ENCODE measurements around the gene DIAPH3.

DIAPH3 gene

DNA sequence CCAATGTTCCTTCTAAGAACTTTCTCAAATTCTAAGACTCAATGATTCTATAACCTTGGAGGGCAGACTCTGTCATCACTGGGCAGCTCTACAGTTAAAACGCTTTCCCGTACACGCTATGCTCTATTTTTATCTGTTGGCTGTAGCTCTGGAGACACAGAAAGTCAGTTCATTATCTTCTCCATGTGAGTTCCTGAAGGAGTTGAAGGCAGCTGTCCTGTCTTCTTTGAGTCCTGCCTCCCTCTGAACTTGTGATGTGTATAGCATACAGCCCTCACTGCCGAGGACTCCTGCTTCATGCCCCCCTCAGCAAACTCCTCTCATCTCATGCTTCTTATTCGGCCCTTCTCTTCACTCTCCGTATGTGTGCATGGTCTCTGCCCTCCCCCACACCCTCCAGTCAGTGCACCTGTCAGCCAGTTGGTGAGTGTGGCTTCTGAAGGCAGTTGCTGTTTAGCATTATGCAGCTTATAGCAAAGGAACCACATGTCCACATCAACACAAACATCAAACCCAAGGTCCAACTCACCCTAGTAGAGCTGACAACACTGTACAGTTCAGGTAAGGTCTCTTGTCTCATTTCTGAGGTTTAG lies 504.9 kb downstream of the DIAPH3 start:
- ChIA-PET POLR2A (no interaction called here), CTCF (interaction anchor here (0.7 kb wide), 1 partner anchor 388 kb away, joined by 4 read pairs; no protein-coding TSS in a partner anchor)
- H3K4me1 ChIP-seq (ENCODE audit: control insufficient read depth, insufficient read depth, low read length): no peaks in the 10 kb centered on the region
- H3K4me3 ChIP-seq (ENCODE audit: low read depth, low read length): no peak overlapping the region
- H3K9me3 ChIP-seq (ENCODE audit: control insufficient read depth, insufficient read depth, low read depth, low read length): no peaks in the 10 kb centered on the region
- TF ChIP-seq, protein P1, sequence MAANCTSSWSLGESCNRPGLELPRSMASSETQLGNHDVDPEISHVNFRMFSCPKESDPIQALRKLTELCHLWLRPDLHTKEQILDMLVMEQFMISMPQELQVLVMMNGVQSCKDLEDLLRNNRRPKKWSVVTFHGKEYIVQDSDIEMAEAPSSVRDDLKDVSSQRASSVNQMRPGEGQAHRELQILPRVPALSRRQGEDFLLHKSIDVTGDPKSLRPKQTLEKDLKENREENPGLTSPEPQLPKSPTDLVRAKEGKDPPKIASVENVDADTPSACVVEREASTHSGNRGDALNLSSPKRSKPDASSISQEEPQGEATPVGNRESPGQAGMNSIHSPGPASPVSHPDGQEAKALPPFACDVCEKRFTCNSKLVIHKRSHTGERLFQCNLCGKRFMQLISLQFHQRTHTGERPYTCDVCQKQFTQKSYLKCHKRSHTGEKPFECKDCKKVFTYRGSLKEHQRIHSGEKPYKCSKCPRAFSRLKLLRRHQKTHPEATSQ (tag by site-specific recombination; IDR thresholded peaks at IDR 0.05): no peak
- TF ChIP-seq ZFP3 (tag by site-specific recombination; IDR thresholded peaks at IDR 0.05; ENCODE audit: low read depth) (no peak), REPIN1 (tag by site-specific recombination; IDR thresholded peaks at IDR 0.05; ENCODE audit: low read depth) (no peak), ZNF514 (tag by site-specific recombination; IDR thresholded peaks at IDR 0.05) (no peak), ZNF16 (tag by site-specific recombination; IDR thresholded peaks at IDR 0.05; ENCODE audit: low read depth) (no peak), ZNF341 (tag by site-specific recombination; IDR thresholded peaks at IDR 0.05; ENCODE audit: low read depth) (no peak; the same call in 1 of the 2 replicates), ZNF132 (tag by site-specific recombination; IDR thresholded peaks at IDR 0.05; ENCODE audit: borderline replicate concordance) (no peak), ZNF2 (tag by site-specific recombination; IDR thresholded peaks at IDR 0.05) (no peak), ZSCAN16 (tag by site-specific recombination; IDR thresholded peaks at IDR 0.05) (no peak)
- TF ChIP-seq, protein P2, sequence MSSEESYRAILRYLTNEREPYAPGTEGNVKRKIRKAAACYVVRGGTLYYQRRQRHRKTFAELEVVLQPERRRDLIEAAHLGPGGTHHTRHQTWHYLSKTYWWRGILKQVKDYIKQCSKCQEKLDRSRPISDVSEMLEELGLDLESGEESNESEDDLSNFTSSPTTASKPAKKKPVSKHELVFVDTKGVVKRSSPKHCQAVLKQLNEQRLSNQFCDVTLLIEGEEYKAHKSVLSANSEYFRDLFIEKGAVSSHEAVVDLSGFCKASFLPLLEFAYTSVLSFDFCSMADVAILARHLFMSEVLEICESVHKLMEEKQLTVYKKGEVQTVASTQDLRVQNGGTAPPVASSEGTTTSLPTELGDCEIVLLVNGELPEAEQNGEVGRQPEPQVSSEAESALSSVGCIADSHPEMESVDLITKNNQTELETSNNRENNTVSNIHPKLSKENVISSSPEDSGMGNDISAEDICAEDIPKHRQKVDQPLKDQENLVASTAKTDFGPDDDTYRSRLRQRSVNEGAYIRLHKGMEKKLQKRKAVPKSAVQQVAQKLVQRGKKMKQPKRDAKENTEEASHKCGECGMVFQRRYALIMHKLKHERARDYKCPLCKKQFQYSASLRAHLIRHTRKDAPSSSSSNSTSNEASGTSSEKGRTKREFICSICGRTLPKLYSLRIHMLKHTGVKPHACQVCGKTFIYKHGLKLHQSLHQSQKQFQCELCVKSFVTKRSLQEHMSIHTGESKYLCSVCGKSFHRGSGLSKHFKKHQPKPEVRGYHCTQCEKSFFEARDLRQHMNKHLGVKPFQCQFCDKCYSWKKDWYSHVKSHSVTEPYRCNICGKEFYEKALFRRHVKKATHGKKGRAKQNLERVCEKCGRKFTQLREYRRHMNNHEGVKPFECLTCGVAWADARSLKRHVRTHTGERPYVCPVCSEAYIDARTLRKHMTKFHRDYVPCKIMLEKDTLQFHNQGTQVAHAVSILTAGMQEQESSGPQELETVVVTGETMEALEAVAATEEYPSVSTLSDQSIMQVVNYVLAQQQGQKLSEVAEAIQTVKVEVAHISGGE (tag by site-specific recombination; conservative IDR thresholded peaks at IDR 0.05; ENCODE audit: low read depth): no peak
- TF ChIP-seq, protein P3, sequence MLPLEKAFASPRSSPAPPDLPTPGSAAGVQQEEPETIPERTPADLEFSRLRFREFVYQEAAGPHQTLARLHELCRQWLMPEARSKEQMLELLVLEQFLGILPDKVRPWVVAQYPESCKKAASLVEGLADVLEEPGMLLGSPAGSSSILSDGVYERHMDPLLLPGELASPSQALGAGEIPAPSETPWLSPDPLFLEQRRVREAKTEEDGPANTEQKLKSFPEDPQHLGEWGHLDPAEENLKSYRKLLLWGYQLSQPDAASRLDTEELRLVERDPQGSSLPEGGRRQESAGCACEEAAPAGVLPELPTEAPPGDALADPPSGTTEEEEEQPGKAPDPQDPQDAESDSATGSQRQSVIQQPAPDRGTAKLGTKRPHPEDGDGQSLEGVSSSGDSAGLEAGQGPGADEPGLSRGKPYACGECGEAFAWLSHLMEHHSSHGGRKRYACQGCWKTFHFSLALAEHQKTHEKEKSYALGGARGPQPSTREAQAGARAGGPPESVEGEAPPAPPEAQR (tag by site-specific recombination; IDR thresholded peaks at IDR 0.05): no peak
- H3K36me3 ChIP-seq (ENCODE audit: control insufficient read depth in 2 of 2, insufficient read depth in 1 of 2, low read length in 2 of 2): no peaks in the 10 kb centered on the region
- H3K27ac ChIP-seq (ENCODE audit: extremely low read depth, low read depth, low read length): no peak overlapping the region

DNA sequence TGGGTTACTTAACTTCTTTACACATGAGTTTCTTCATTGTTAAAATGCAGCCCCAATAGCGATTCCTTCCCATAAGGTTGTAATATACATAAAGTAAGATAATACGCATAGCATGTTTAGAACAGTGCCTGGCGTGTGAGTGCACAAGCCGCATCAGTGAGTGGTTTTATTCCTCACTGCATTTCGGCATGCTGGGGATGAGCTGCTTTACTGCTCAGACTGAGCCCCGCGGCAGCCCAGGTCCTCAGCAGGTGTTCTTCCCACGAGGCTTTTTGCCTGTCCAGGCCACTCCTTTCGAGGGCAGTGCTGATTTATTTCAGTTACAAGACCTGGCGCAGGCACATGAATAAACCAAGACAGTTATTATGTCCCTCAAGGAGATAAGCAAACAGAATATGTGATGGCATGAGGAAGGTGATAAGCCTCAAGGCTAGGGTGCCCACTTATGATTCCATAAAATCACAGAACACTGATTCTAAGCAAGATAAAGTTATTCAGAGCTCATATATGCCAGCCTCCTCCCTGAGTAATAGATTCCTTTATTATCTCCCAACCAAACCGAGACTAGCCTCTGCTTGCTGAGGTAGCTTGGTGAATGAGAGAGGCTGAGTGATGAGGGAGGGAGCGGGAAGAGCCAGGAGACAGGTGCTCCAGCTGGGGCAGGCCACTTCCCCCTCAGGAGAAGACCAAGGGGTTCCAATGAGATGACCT lies 505.5 kb downstream of the DIAPH3 start:
- Histone ChIP-seq H3K27ac (ENCODE audit: extremely low read depth, low read depth, low read length) (no peak overlapping the region), H3K4me3 (ENCODE audit: low read depth, low read length) (no peak overlapping the region), H3K4me1 (ENCODE audit: control insufficient read depth, insufficient read depth, low read length) (no peaks in the 10 kb centered on the region), H3K9me3 (ENCODE audit: control insufficient read depth, insufficient read depth, low read depth, low read length) (no peaks in the 10 kb centered on the region), H3K36me3 (ENCODE audit: control insufficient read depth in 2 of 2, insufficient read depth in 1 of 2, low read length in 2 of 2) (no peaks in the 10 kb centered on the region)
- ChIA-PET POLR2A (no interaction called here), CTCF (interaction anchor here (0.7 kb wide), 1 partner anchor 387 kb away, joined by 4 read pairs; no protein-coding TSS in a partner anchor)
- TF ChIP-seq ZNF521 (tag by site-specific recombination; IDR thresholded peaks at IDR 0.05): no peak
- TF ChIP-seq ZSCAN30 (tag by site-specific recombination; IDR thresholded peaks at IDR 0.05): 0 out of 2 replicates have a peak, but pooled peaks have one; percentile 20
- peak; percentile 30; the same call in 1 of the 2 replicates for TF ChIP-seq FEZF1 (tag by site-specific recombination; IDR thresholded peaks at IDR 0.05)
- TF ChIP-seq ZBTB48 (tag by site-specific recombination; IDR thresholded peaks at IDR 0.05): no peak
- peak; percentile 64 for TF ChIP-seq ZNF341 (tag by site-specific recombination; IDR thresholded peaks at IDR 0.05; ENCODE audit: low read depth)
